Hippocampal formation (tissue), 2 donors: Measurements from ENCODE around the gene HOXA3.

Source experiments
- DNase-seq, 2 donors: peaks; one replicate each; lab custom pipeline; 2025; lab: John Stamatoyannopoulos, UW

Gene HOXA3

GRCh38 chr7:27151931-27152815 is at the start of gene HOXA3:
Gene HOXA3, minus strand, starts transcription at chr7:27152583. Its CDS starts 41,943 bp downstream, at chr7:27110640.
- no peak for DNase-seq

GRCh38 chr7:27201580-27202017 is 49.2 kb upstream of the HOXA3 start:
- no peak for DNase-seq

DNA sequence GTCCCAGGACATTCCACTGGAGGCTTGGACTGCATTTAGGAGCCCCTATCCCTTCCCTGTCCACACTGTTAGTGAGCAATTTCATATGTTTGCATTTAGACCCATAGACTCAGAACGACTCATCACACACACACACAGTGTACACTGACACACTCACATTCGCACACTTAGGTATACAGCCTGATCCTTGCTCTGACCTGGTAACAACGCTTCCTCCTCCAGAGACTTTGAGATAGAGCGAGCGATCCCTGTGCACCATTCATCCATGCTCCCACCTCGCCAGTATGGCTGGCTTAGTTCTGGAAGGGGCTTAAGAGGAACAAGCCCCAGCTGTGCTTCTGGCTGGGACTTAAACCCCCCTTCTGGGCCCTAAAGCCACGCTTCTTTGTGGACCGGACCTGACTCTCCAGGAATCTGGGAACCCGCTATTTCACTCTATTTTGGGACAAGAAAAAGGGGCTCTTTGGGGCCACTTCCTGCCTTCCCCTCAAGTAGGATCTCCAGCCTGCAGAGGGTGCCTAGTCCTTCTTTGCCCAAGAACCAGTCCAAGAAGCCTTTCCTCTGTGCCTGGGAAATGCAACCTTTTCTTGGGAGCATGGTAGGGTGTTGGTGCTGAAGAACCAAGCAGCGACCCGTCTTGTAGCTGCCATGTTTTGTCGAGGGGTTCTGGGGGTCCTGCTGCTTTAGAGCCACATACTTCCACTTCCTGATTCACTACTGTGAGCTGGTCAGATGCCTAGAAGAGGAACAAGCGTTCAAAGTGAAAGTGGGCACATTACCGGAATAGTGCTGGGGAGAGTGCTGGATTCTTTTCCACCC is 48.6 kb upstream of the HOXA3 start:
- no peak for DNase-seq

DNA sequence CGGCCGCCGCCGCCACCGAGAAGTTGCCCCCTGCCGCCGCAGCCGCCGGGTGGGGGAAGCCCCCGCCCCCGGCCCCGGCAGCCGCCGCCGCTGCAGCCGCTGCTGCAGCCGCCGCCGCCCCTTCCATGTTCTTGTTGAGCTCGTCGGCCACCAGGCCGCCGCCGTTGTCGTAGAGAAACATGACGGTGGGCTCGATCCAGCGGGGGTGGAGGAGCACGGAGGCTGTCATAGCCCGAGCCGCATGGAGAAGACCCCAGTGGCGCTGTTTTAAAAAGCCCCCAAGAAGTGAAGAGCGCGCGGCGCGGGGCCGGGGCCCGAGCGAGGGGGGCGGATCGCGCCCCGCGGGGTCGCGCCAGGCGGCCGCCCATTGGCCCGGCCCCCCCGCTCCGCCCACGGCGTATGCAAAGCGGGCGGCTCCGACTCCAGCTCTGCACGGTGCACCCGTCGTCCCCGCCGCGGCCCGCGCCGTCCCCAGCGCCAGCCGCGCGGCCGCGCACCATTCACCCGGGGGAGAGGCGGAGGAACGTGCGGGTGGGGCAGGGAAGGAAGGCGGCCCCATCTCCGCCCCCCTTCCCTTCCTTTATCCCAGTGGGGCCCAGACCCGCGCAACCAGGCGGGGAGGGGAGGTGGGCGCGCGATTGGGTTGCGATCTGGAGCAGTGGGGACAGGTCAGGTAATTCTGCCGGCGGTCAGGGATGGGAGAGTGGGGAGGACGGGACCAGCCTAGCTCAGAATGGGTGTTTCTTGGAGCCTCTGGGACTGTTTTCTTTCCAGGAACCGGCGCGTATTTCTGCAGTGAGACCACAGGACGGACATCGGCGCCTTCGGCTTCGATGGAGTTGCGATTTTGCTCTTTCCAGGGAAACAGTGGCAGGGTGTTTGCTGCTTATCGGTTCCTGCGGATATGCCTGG is 47.7 kb upstream of the HOXA3 start, which contains the start of gene HOXA13:
Gene HOXA13 (minus strand): TSS at position 243 of the 912 bp plus-strand sequence. CDS start 14 bp downstream, at position 229.
- no peak for DNase-seq

- DNase-seq, result no peak
Measured at GRCh38 chr7:27198871-27199801, 46.8 kb upstream of the HOXA3 start.

- DNase-seq, result no peak
Measured at GRCh38 chr7:27198138-27198841, 45.9 kb upstream of the HOXA3 start.

DNA sequence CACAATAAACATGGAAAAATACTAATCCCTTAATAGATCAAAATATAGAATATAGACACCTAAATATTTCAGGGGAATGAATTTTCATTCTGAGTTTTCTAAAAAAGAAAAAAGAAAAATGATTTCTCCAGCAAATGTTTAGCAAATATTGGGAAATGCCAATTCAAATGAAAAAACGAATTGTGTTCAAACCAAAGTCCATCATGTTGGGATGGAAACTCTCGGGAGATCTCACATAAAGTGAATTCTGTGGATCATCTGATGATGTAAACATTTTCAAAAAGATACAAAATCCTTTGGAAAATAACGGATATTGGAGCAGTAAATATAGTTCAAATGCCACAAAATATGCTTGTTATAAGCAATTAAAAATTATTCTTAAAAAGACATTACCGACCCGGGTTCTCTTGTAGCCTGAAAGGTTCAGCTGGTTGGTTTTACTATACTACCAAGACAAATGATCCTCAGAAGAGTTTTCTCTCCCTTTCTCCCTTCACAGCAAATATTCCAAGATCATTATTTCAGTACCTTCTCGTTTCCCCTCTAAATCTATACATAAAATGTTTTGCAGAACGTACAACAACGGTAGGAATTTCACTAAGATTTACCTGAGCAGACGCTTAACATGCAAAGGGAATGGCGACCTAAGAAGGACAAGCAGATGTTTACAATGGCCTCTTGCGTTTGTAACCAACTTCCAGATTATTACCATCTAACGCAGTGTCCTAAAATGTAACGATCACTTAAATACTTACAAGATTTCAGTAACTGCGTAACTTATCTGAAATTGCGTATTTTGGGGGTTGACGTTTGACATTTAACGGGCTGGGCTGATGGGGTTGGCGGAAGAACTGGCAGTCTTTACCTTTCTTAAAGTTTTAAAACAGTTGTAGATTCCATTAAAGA is 45.0 kb upstream of the HOXA3 start:
- DNase-seq, result no peak

GRCh38 chr7:27196287-27196767 is 43.9 kb upstream of the HOXA3 start:
- DNase-seq, result peak in 1 of 2 donors; percentile 59

DNA sequence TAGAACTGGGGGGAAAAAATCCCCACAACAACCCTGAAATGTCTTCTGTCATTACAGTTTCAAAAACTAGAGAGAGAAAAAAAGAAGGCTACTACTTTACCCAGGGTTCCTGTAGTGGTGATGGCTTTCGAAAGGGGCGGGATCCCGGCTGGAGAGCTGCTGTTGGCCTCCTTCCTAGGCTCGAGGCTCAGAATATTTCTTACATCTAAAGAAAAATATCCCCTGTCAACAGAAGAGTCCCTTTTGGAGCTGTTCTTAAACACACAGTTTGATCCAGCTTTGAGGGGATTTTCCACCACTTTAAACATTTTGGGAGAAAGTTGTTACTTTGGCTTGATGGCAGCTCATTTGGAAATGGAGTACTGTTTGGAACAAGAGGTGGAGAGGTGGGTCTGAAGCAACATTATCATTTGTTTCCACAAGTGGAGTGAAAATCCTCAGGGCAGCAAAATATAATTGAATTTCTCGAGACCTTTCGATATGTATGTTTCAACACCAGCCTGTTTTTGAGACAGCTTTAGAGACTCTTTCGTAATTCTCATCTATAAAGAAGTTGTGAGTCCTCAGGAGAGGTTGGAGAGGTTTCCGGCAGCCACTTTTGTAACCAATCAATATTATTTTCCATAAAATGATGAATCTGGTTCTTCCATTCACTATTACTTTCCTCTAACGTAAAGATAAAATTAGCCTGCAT is 42.5 kb upstream of the HOXA3 start:
- no peak for DNase-seq

GRCh38 chr7:27194002-27194352 is 41.6 kb upstream of the HOXA3 start:
- DNase-seq, result no peak

GRCh38 chr7:27193335-27194001 is 41.1 kb upstream of the HOXA3 start:
- no peak for DNase-seq

- DNase-seq, result no peak
Measured at GRCh38 chr7:27192546-27193334, 40.4 kb upstream of the HOXA3 start.

DNA sequence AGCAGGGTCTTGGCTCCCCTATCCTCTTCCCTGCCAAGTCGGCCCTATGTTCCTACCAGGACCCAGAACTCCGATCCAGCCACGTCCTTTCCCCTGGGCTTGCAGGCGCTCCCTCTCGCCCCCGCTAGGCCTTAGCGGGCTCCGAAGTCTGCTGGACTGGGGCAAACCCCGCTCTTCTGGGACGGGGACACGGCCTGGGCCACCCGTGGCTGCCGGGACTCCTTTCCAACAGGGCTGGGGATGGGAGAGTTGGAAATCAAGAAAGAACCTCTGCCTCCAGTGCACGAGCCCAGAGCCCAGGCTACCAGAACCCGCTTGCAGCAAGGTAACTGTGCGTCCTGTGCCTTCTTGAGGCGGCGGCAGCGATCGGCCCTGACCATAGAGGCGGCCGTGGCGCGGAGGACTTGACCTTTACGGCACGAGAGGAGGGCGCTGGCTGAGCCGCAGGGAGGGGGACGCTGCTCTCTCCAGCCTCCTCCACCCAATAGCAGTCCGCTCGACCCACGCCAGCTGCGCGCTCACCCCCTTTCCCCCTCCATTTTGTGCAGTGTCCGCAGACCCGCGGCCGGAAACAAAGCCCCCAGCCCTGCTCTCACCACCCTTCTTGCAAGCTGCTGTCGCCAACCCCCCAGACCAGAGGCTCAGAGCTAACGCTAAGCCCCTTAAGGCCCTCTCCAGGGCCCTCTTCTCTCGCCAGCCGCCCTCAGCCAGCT is 39.6 kb upstream of the HOXA3 start:
- no peak for DNase-seq

GRCh38 chr7:27191161-27191731 is 38.9 kb upstream of the HOXA3 start:
- DNase-seq, result no peak

DNA sequence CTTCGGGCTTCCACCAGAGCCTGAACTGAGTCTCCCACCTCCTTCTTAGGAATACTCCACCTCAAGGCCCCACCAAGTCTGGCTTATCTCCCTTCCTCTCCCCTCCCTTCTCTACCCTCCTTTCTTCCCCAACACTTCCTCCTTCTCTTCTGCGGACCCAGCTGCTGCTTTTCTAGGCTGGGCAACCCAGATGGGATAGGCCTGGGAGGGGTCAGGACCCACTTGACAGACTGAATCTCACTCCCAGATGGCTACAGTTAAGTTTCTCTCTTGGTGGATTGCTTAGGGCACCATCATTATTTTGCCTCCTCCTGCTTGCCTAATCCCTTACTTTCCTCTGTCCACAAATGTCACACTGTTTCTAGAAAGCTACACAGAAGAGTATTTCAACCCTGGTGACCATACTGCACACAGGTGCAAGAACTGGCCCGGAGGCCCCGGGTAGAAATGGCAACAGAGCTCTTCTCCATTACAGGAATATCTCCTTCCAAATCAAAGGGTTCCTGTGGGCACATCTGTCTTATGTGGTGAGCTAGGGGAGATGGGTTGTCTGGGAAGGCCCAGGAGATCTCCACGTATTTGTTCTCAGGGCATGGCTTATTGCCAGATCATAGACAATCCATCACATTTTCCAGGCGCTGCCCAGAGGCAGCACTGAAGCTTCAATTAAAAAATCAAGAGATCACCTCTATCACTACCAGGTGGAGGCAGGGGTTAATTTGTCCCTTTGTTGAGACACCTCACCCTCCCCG is 37.8 kb upstream of the HOXA3 start:
- no peak for DNase-seq
